HEK293 (cell line): ENCODE results near the gene CUEDC1.

ENCODE experiments used
- CTCF ChIA-PET: fragments of 350-600 bp; formaldehyde crosslinking; extraction: SDS; loops from one replicate; lab custom pipeline; 2021; ENCODE audit warnings: antibody characterized with exemption; lab: Yijun Ruan, JAX
- POLR2A ChIA-PET: fragments of 300-600 bp; formaldehyde crosslinking; extraction: SDS; loops from one replicate; lab custom pipeline; 2020; ENCODE audit warnings: antibody characterized with exemption, inconsistent platforms; lab: Yijun Ruan, JAX
- H3K27ac ChIP-seq: fragments of 200-500 bp; sonication (Bioruptor generic); 2 replicates; pipeline ENCODE4 v1.5.1; 2014; ENCODE audit warnings: low read depth, low read length, control low read depth, inconsistent platforms; ENCODE audit errors: extremely low read depth
- H3K36me3 ChIP-seq, 2 experiments: fragments of 200-500 bp in 1 of 2; sonication (Bioruptor generic) in 1 of 2; 1 replicate in 1 of 2; 2 replicates in 1 of 2; pipeline ENCODE4 v1.5.1; 2014 to 2017; ENCODE audit warnings: inconsistent platforms in 2 of 2, low read length in 2 of 2; ENCODE audit not compliant: control insufficient read depth in 2 of 2, insufficient read depth in 1 of 2
- H3K4me1 ChIP-seq: fragments of 200-500 bp; sonication (Bioruptor generic); 2 replicates; pipeline ENCODE4 v1.5.1; 2014; ENCODE audit warnings: mild to moderate bottlenecking, low read length, inconsistent platforms; ENCODE audit not compliant: control insufficient read depth, insufficient read depth
- H3K4me3 ChIP-seq: 2 replicates; pipeline ENCODE4 v1.5.1; 2011; ENCODE audit warnings: low read depth, mild to moderate bottlenecking, control low read depth, low read length, moderate library complexity
- H3K9me3 ChIP-seq: fragments of 200-500 bp; sonication (Bioruptor generic); 2 replicates; pipeline ENCODE4 v1.5.1; 2014; ENCODE audit warnings: low read depth, low read length, inconsistent platforms; ENCODE audit not compliant: control insufficient read depth, insufficient read depth
- ZBTB21 ChIP-seq: fragments of 450-650 bp; formaldehyde crosslinking; IDR thresholded peaks from 2 replicates; pipeline ENCODE4 v1.5.1; 2017; ENCODE audit warnings: missing biosample characterization, missing genetic modification characterization
- ZIC2 ChIP-seq: fragments of 450-650 bp; formaldehyde crosslinking; IDR thresholded peaks from 2 replicates; pipeline ENCODE4 v1.5.1; 2016; ENCODE audit warnings: missing biosample characterization, missing genetic modification characterization
- ZNF155 ChIP-seq: fragments of 450-650 bp; formaldehyde crosslinking; IDR thresholded peaks from 2 replicates; pipeline ENCODE4 v1.5.1; 2016; ENCODE audit warnings: missing biosample characterization, missing genetic modification characterization
- ZNF223 ChIP-seq: fragments of 450-650 bp; formaldehyde crosslinking; IDR thresholded peaks from 2 replicates; pipeline ENCODE4 v1.5.1; 2016; ENCODE audit warnings: missing biosample characterization, missing genetic modification characterization
- ZNF335 ChIP-seq: fragments of 450-650 bp; formaldehyde crosslinking; conservative IDR thresholded peaks from 2 replicates; pipeline ENCODE4 v1.5.1; 2016; ENCODE audit warnings: missing biosample characterization, missing genetic modification characterization
- ZNF423 ChIP-seq: fragments of 450-650 bp; formaldehyde crosslinking; IDR thresholded peaks from 2 replicates; pipeline ENCODE4 v1.5.1; 2016; ENCODE audit warnings: missing biosample characterization, missing genetic modification characterization
- ZNF600 ChIP-seq: fragments of 450-650 bp; formaldehyde crosslinking; IDR thresholded peaks from 2 replicates; pipeline ENCODE4 v1.5.1; 2016; ENCODE audit warnings: missing biosample characterization, missing genetic modification characterization
- ZNF707 ChIP-seq: fragments of 450-650 bp; formaldehyde crosslinking; IDR thresholded peaks from 2 replicates; pipeline ENCODE4 v1.5.1; 2016; ENCODE audit warnings: missing biosample characterization, missing genetic modification characterization
- ZNF768 ChIP-seq: fragments of 450-650 bp; formaldehyde crosslinking; IDR thresholded peaks from 2 replicates; pipeline ENCODE4 v1.5.1; 2018; ENCODE audit warnings: missing biosample characterization, mild to moderate bottlenecking, missing genetic modification characterization
- ZNF837 ChIP-seq: fragments of 450-650 bp; formaldehyde crosslinking; IDR thresholded peaks from 2 replicates; pipeline ENCODE4 v1.5.1; 2016; ENCODE audit warnings: missing biosample characterization, missing genetic modification characterization
- TF ChIP-seq, protein P1 (sequence below): fragments of 450-650 bp; IDR thresholded peaks from 2 replicates; pipeline ENCODE4 v1.5.1; 2018; ENCODE audit warnings: missing biosample characterization, missing genetic modification characterization
- TF ChIP-seq, protein P2 (sequence below): IDR thresholded peaks from 2 replicates; pipeline ENCODE4 v1.6.1; 2011; ENCODE audit warnings: mild to moderate bottlenecking, low read depth, low read length, borderline replicate concordance
- TF ChIP-seq, protein P3 (sequence below): fragments of 450-650 bp; formaldehyde crosslinking; IDR thresholded peaks from 2 replicates; pipeline ENCODE4 v1.5.1; 2016; ENCODE audit warnings: missing biosample characterization, missing genetic modification characterization
- TF ChIP-seq, protein P4 (sequence below): fragments of 450-650 bp; formaldehyde crosslinking; IDR thresholded peaks from 2 replicates; pipeline ENCODE4 v1.5.1; 2017; ENCODE audit warnings: missing biosample characterization, missing genetic modification characterization
- TF ChIP-seq, protein P5 (sequence below): fragments of 450-650 bp; formaldehyde crosslinking; IDR thresholded peaks from 2 replicates; pipeline ENCODE4 v1.5.1; 2016; ENCODE audit warnings: missing biosample characterization, missing genetic modification characterization
- TF ChIP-seq, protein P6 (sequence below): fragments of 450-650 bp; formaldehyde crosslinking; IDR thresholded peaks from 2 replicates; pipeline ENCODE4 v1.5.1; 2016; ENCODE audit warnings: missing biosample characterization, missing genetic modification characterization

Gene CUEDC1

DNA sequence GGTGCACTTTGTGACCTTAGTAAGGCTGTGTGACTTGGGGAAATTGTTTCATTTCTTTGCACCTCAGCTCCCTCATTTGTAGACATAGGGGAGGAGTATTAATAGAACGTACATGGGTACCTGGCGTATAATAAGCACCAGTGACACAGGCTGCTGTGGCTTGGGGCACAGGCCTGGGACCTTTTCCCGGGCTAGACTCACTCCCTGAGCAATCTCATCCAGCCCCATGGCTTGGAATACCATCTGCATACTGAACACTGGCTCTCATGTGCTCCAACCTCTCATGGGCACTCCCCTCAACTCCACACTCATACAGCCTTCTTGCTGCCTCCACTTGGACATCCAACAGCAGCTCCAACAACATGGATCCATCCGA is 64.4 kb downstream of the CUEDC1 start:
- Histone ChIP-seq H3K4me3 (no peak overlapping the region), H3K36me3 (no peaks in the 10 kb centered on the region), H3K9me3 (no peaks in the 10 kb centered on the region), H3K27ac (no peak overlapping the region), H3K4me1 (peaks cover 6% of the 10 kb centered on the region)
- CTCF ChIA-PET, result interaction anchor here (0.6 to 8.0 kb wide), 15 partner anchors 8 to 259 kb away, joined by 3 to 95 read pairs (median 14); partner anchors contain the start of gene CUEDC1
- TF ChIP-seq ZNF223 (tag by site-specific recombination) (no peak), ZNF423 (tag by site-specific recombination) (no peak), ZNF600 (no peak), ZNF335 (tag by site-specific recombination) (no peak), ZBTB21 (tag by site-specific recombination) (no peak), ZNF837 (tag by site-specific recombination) (no peak), ZNF155 (no peak), ZNF707 (tag by site-specific recombination) (no peak)
- TF ChIP-seq, protein P1, sequence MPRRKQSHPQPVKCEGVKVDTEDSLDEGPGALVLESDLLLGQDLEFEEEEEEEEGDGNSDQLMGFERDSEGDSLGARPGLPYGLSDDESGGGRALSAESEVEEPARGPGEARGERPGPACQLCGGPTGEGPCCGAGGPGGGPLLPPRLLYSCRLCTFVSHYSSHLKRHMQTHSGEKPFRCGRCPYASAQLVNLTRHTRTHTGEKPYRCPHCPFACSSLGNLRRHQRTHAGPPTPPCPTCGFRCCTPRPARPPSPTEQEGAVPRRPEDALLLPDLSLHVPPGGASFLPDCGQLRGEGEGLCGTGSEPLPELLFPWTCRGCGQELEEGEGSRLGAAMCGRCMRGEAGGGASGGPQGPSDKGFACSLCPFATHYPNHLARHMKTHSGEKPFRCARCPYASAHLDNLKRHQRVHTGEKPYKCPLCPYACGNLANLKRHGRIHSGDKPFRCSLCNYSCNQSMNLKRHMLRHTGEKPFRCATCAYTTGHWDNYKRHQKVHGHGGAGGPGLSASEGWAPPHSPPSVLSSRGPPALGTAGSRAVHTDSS (tag by site-specific recombination), result no peak
- TF ChIP-seq, protein P2, sequence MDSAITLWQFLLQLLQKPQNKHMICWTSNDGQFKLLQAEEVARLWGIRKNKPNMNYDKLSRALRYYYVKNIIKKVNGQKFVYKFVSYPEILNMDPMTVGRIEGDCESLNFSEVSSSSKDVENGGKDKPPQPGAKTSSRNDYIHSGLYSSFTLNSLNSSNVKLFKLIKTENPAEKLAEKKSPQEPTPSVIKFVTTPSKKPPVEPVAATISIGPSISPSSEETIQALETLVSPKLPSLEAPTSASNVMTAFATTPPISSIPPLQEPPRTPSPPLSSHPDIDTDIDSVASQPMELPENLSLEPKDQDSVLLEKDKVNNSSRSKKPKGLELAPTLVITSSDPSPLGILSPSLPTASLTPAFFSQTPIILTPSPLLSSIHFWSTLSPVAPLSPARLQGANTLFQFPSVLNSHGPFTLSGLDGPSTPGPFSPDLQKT, result no peak
- TF ChIP-seq, protein P3, sequence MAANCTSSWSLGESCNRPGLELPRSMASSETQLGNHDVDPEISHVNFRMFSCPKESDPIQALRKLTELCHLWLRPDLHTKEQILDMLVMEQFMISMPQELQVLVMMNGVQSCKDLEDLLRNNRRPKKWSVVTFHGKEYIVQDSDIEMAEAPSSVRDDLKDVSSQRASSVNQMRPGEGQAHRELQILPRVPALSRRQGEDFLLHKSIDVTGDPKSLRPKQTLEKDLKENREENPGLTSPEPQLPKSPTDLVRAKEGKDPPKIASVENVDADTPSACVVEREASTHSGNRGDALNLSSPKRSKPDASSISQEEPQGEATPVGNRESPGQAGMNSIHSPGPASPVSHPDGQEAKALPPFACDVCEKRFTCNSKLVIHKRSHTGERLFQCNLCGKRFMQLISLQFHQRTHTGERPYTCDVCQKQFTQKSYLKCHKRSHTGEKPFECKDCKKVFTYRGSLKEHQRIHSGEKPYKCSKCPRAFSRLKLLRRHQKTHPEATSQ (tag by site-specific recombination), result no peak
- TF ChIP-seq, protein P4, sequence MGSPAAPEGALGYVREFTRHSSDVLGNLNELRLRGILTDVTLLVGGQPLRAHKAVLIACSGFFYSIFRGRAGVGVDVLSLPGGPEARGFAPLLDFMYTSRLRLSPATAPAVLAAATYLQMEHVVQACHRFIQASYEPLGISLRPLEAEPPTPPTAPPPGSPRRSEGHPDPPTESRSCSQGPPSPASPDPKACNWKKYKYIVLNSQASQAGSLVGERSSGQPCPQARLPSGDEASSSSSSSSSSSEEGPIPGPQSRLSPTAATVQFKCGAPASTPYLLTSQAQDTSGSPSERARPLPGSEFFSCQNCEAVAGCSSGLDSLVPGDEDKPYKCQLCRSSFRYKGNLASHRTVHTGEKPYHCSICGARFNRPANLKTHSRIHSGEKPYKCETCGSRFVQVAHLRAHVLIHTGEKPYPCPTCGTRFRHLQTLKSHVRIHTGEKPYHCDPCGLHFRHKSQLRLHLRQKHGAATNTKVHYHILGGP (tag by site-specific recombination), result no peak
- TF ChIP-seq, protein P5, sequence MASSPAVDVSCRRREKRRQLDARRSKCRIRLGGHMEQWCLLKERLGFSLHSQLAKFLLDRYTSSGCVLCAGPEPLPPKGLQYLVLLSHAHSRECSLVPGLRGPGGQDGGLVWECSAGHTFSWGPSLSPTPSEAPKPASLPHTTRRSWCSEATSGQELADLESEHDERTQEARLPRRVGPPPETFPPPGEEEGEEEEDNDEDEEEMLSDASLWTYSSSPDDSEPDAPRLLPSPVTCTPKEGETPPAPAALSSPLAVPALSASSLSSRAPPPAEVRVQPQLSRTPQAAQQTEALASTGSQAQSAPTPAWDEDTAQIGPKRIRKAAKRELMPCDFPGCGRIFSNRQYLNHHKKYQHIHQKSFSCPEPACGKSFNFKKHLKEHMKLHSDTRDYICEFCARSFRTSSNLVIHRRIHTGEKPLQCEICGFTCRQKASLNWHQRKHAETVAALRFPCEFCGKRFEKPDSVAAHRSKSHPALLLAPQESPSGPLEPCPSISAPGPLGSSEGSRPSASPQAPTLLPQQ (tag by site-specific recombination), result no peak
- POLR2A ChIA-PET, result interaction anchor here (0.6 kb wide), 1 partner anchor 13 kb away, joined by 8 read pairs; no protein-coding TSS in a partner anchor

DNA sequence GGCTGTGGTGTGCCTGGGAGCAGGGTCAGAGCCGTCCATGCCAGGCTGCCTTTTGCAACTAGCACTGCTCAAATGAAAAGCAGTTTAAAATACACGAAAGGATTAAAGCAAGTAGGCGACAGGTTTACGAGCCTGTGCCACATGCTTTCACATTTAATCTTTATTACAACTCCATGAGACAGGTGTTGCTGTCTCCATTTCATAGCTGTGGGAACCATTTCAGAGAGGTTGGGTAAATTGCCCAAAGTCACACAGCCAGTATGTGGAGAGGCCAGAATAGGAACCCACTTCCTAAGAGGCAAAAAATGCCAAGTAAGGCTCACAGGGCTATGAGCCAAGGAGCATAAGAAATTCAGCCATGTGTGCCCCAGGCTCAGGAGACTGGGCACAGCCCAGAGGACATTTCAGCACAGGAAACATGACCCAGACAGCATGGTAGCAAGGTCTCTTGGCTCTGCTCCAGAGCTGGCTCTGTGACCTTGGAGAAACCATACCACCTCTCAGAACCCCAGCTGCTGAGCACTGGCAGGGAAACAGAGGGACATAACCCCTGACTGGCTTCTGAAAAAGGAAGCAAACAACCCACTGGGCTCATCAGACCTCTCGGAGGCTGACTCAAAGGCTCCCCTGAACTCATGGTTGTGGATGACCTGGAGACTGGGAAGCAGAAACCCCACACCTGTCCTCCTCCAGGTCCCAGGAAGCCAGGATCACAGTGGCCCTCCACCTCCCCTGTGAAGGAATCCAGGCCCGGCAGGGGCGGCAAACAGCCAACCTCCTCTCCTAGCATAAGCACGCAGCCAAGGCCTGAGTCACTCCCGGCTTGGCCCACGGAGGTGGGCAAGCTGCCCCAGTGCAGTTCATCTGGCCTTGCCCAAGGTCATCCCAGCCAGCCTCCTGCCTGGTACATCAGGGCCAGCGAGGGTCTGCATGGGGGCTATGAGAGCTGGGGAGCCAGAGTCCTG is 65.0 kb downstream of the CUEDC1 start:
- peaks cover 6% of the 10 kb centered on the region for H3K4me1 ChIP-seq
- TF ChIP-seq ZNF768 (tag by site-specific recombination) (peak; percentile 83; the same call in 1 of the 2 replicates), ZIC2 (tag by site-specific recombination) (0 out of 2 replicates have a peak, but pooled peaks have one; percentile 53)
- TF ChIP-seq, protein P6, sequence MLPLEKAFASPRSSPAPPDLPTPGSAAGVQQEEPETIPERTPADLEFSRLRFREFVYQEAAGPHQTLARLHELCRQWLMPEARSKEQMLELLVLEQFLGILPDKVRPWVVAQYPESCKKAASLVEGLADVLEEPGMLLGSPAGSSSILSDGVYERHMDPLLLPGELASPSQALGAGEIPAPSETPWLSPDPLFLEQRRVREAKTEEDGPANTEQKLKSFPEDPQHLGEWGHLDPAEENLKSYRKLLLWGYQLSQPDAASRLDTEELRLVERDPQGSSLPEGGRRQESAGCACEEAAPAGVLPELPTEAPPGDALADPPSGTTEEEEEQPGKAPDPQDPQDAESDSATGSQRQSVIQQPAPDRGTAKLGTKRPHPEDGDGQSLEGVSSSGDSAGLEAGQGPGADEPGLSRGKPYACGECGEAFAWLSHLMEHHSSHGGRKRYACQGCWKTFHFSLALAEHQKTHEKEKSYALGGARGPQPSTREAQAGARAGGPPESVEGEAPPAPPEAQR (tag by site-specific recombination), result no peak
- POLR2A ChIA-PET, result interaction anchor here (0.6 kb wide), 1 partner anchor 13 kb away, joined by 8 read pairs; no protein-coding TSS in a partner anchor
- H3K36me3 ChIP-seq, result peaks cover 0 to under 1% of the 10 kb centered on the region in 2 experiments; a peak in 1 of 3 replicates
- no peak overlapping the region for H3K4me3 ChIP-seq
- CTCF ChIA-PET, result interaction anchor here (0.6 to 8.0 kb wide), 14 partner anchors 9 to 259 kb away, joined by 3 to 95 read pairs (median 14); partner anchors contain the start of gene CUEDC1
- H3K27ac ChIP-seq, result no peak overlapping the region
- H3K9me3 ChIP-seq, result no peaks in the 10 kb centered on the region
